Loucy (cell line): ENCODE measurements around the gene AHNAK.
"Not testable (repeated sequence)": the region's sequence is repeated elsewhere in the genome, so short reads cannot be mapped to it uniquely, and the experiment has no call there.

Experiments used
- EZH2phosphoT487 ChIP-seq: fragments of 200-600 bp; IDR thresholded peaks from 2 replicates; pipeline ENCODE4 v1.6.1; 2018; ENCODE audit warnings: antibody characterized with exemption, mild to moderate bottlenecking, moderate library complexity, borderline replicate concordance
- TF ChIP-seq, protein P1 (sequence below): fragments of 200-600 bp; sonication (generic); conservative IDR thresholded peaks from 2 replicates; pipeline ENCODE4 v1.5.1; 2014; ENCODE audit warnings: mild to moderate bottlenecking, antibody characterized with exemption, low read length

DNA sequence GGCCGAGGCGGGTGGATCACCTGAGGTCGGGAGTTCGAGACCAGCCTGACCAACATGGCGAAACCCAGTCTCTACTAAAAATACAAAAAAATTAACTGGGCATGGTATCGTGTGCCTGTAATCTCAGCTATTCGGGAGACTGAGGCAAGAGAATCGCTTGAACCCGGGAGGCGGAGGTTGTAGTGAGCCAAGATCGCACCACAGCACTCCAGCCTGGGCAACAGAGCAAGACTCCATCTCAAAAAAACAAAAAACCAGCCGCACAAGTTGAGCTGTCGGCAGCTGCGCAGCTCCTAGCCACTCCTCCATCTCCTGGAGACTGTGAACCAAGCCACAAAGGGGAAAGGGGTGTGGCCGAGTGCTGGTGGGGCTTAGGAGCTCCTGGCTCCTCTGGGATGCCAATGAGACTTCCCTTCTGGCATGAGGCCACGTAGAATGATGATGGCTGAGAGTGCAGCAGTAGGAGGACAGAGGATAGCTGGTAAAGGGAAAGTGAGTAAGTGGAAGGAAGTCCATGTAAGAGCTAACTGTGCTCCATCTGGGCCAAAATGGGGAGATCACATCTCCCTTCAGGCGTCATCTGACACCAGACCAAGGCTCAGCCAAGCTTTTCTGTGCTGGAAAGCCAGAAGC, 47.2 kb downstream of the AHNAK start:
- TF ChIP-seq, protein P1, sequence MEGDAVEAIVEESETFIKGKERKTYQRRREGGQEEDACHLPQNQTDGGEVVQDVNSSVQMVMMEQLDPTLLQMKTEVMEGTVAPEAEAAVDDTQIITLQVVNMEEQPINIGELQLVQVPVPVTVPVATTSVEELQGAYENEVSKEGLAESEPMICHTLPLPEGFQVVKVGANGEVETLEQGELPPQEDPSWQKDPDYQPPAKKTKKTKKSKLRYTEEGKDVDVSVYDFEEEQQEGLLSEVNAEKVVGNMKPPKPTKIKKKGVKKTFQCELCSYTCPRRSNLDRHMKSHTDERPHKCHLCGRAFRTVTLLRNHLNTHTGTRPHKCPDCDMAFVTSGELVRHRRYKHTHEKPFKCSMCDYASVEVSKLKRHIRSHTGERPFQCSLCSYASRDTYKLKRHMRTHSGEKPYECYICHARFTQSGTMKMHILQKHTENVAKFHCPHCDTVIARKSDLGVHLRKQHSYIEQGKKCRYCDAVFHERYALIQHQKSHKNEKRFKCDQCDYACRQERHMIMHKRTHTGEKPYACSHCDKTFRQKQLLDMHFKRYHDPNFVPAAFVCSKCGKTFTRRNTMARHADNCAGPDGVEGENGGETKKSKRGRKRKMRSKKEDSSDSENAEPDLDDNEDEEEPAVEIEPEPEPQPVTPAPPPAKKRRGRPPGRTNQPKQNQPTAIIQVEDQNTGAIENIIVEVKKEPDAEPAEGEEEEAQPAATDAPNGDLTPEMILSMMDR, result not testable (repeated sequence)
- not testable (repeated sequence) for TF ChIP-seq EZH2phosphoT487
